ENCODE measurements around the gene LAMA3. TPM values are rescaled to one million over a fixed set of nuclear protein-coding genes. Genes with fewer than 3 reads are reported as not detected.
"Not testable (repeated sequence)": the region's sequence is repeated elsewhere in the genome, so short reads cannot be mapped to it uniquely, and the experiment has no call there.

The LAMA3 gene
- total RNA-seq, 1 donor from 2014 or later = 40.1 TPM

GRCh38 chr18:23703987-23704384 lies 14.7 kb downstream of the LAMA3 start:
- ATAC-seq = no peak

GRCh38 chr18:23704806-23705205 lies 15.6 kb downstream of the LAMA3 start:
- no peak for ATAC-seq

DNA sequence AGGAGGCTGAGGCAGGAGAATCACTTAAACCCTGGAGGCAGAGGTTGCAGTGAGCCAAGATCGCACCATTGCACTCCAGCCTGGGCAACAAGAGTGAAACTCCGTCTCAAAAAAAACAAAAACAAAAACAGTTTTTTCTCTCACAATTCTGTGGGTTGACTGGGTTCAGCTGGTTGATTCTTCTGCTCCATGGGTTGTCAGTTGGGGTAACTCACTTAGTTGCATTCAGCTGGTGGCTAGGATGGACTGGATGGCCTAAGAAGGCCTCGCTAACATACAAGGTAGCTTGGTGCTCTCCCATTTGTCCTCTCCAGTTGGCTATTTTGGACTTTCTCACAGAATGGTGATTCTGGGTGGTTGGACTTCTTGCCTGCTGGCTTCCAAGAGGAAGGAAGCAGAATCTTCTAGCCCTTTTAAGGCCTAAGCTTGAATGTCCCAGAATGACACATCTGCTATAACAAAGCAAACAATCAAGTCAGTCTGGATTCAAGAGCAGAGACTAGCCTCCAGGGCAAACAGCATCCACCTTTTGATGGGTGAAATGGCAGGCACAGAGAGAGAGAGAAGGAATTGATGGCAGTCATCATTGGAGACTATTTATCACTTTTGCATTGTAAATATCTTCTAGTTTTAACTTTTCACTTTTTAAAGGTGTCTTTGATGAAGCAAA lies 17.9 kb downstream of the LAMA3 start:
- ATAC-seq = peak; percentile 78

DNA sequence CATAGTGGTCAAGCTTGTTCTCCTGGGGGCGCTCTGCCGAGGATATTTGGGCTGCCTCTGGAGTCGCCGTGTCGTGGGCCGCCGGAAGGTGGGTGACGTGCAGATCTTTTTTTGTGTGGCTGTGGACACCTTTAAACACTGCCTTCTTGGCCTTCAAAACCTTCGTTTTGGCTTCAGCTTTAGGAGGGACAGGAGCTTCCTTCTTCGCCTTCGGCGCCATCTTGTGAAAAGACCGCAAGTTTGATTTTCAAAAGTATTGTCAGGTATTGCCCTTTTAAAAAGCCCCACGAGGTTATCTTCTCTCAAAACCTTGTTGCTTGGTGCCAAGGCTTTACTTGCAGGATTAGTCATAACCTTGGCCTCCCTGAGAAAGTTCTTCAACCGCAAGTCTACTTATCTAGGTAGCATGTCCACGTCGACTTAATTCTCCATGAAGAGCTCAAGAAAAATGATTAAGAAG lies 20.8 kb downstream of the LAMA3 start:
- peak; percentile 69 for ATAC-seq

DNA sequence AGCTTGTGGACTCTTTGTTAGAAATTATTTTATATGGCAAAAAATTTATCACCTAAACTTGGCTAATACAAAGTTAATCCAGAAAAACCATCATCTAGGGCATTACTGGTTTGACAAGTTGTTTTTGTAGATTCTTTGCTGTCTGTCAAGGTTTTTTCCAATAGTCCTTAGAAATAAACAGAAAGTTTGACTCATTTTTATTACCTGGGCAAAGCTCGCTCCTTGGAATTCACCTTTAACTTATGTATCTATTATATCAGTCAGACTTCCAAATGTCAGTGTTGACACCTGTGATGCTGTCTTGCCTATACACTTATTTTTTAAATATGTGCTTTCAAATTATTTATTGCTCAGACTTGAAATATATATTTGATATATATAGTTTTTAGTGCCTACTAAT lies 21.7 kb downstream of the LAMA3 start:
- ATAC-seq = no peak

DNA sequence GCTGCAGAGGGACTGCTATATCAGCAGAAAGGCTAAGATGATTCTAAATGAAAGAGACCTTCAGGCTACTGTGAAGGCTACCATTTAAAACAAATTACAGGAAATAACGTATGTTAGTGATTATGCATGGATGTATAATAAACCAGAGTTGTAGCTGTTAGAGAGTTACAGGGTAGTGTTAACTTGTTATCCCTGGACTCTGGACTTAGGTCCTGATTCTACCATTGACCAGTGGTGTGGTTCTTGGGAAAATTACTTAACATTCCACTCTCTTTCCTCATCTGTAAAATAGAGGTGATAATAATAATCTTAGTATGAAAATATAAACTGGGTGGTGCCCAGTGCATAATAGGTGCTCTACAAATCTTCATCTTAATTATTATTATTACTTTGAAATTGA lies 22.2 kb downstream of the LAMA3 start:
- ATAC-seq = no peak

DNA sequence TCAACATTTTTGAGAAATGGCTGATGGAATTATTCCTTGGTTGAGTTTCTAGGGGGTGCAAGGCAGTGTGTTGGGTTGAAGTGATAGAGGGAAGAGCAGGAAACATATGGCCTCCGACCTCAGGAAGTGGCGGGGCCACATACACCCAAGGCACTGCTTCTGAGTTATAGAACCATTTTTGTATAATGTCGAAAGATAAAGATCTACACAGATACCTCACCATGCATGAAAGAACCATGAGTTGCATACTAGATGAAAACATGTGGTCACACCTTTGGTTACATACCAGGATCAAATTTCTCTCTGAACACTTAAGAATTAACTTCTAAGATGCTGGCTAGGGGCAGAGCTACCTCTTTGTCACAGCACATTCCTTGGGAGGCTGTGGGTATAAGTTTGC lies 23.2 kb downstream of the LAMA3 start:
- no peak for ATAC-seq

GRCh38 chr18:23714576-23714975 lies 25.3 kb downstream of the LAMA3 start:
- ATAC-seq = no peak

DNA sequence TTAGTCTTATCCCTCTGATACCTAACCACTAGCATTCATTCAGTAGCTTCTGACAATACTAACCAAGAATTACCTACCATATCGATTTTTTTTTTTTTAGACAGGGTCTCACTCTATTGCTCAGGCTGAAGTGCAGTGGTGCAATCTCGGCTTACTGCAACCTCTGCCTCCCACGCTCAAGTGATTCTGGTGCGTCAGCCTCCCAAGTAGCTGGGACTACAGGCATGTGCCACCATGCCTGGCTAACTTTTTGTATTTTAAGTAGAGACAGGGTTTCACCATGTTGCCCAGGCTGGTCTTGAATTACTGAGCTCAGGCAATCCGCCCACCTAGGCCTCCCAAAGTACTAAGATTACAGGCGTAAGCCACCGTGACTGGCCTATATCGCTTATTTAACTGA lies 26.8 kb downstream of the LAMA3 start:
- not testable (repeated sequence) for ATAC-seq

DNA sequence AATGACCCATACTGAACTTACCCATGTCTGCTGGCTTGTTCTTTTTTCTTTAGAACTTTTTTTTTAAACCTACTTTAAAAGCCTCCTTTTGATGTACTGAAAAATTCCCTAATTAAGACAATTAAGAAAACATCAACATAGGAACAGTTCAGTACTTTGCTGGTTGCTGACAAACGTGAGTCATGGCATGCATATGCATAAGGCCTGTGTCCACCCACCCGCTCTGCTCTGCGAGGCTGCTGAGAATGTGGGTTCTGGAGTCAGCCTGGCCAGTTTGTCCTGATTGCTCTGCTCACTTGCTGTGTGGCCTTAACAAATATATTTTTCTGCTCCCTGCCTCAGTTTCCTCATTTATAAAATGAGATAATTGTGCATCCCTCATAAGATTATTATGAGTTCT lies 27.3 kb downstream of the LAMA3 start:
- ATAC-seq = peak; percentile 85

- peak; percentile 42 for ATAC-seq
Measured at GRCh38 chr18:23716966-23717365, 27.7 kb downstream of the LAMA3 start.

DNA sequence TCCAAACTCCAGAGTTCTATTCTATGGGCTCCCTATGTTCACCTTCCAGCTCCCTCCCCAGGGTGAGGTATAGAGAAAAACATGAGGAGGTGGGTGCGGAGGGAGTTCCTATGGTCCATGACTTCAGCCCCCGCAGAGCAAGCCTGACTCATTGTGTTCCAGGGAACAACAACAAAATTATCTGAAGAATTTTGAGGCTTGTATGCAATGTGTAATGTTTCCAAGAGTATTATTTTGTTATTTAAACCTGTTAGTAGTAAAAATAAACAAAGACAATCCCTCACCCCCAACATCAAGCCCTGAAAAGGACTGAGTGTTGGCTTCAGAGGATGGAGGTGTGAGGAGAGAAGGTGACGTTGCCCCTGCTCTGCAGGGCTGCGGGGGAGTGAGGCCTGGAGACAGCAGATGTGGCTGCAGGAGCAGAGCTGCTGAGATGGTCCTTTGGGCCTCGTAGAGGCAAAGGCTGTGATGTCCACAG lies 29.0 kb downstream of the LAMA3 start:
- ATAC-seq = no peak

DNA sequence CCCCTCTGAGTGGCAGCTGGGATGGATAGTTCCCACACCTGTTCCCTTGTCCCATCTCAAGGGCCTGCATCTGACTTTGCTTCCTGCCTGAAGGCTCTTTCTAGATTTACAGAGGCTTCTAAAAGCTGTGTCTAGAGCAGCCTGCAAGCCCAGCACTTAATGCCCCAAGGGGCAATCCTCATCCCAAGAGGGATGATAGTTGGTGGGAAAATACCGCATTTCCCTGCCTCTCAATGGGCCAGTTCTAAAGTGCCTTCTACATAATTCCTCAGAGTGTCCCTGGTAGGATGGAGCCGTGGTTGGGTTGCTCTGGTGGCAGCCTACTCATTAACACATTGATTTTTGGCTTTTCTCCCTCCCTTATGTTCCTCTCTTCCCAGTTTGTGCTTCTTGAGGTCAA lies 29.5 kb downstream of the LAMA3 start:
- no peak for ATAC-seq

- peak; percentile 79 for ATAC-seq
Measured at GRCh38 chr18:23719634-23720201, 30.5 kb downstream of the LAMA3 start.

DNA sequence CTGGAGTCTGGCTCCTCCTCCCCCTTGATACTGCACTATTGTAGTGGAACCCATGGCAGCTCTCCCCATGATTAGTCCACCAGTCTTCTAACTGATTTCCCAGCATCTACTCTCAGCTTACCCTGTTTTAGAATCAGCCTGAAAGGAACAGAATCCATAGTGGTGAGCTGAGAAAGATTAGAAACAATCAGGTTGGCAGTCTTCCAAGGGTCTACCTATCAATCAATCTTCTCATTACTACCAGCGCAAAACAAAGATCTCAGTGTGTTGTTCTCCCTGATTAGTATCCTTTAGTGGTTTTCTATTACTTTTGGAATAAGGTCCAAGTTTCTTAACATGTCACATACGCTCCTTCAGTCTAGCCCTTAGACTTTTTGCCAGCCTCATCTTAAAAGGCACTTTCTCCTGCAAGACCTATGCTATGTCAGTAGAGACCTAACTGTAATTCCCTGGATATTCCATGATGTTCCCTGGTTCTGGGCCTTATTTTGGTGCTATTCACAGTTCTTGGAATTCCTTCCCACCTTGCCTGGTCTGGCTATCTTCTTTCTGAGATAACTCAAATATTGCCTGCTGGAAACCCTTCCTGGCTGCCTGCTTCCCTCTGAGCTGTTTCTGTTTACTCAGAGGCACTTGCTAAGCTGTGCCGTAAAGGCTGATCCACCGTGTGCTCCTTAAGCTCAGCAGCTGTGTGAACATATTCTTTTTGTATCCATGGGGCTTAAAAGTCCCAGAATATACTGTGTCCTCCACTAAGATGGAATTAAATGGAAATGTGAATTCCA lies 32.6 kb downstream of the LAMA3 start:
- peak; percentile 19 for ATAC-seq

DNA sequence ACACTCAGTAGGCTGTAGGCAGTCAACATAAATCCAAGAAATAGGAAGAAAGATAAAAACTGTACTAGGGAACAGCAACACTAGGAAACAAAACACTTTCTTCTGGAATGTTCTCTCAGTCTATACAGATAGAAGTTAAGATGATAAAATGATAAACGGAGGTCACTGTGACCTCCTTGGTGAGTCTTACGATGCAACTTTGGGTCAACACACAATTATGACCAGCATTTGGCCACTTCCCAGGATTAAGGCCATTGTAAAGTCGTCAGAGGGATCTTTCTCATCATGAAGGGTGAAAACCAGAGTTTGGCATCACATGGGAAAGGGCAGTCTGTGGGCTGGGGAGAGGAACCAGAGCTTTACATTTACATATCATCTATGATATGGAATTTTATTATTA lies 33.4 kb downstream of the LAMA3 start:
- ATAC-seq = no peak

DNA sequence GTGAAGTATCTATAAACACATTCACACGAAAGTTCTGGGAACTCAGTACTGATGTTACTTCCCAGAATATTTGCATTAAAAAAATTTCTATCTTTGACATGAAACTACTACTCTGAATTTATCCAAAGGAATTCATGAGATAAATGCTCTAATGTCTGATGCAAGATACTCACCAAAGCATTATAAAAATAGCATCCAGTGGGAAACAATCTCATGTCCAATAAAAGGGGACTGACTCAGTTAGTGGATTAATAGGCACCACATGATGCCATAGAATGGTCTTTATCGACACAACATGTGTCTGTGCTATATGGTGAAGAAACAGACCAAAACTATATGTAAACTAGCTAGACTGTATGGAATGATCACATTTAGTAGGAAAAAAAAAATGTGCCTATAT lies 33.9 kb downstream of the LAMA3 start:
- no peak for ATAC-seq

- no peak for ATAC-seq
Measured at GRCh38 chr18:23724681-23725080, 35.4 kb downstream of the LAMA3 start.

DNA sequence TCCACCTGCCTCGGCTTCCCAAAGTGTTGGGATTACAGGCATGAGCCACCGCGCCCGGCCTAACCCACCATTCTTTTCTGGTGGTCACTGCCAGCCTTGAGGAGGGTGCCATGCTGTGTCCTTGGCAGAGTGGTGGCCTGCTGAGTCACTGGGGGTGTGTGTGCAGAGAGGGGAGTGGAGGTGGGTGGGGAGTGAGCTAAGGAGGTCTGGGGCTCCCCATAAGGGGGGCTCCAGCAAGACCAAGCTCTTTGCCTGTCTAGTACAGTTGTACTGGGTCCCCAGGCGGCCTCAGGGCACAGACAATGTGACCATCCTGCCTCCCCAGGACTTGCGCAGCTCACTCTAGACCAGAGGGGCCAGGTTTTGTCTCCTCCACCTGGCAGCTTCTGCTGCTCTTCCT lies 36.1 kb downstream of the LAMA3 start:
- peak; percentile 41 for ATAC-seq

DNA sequence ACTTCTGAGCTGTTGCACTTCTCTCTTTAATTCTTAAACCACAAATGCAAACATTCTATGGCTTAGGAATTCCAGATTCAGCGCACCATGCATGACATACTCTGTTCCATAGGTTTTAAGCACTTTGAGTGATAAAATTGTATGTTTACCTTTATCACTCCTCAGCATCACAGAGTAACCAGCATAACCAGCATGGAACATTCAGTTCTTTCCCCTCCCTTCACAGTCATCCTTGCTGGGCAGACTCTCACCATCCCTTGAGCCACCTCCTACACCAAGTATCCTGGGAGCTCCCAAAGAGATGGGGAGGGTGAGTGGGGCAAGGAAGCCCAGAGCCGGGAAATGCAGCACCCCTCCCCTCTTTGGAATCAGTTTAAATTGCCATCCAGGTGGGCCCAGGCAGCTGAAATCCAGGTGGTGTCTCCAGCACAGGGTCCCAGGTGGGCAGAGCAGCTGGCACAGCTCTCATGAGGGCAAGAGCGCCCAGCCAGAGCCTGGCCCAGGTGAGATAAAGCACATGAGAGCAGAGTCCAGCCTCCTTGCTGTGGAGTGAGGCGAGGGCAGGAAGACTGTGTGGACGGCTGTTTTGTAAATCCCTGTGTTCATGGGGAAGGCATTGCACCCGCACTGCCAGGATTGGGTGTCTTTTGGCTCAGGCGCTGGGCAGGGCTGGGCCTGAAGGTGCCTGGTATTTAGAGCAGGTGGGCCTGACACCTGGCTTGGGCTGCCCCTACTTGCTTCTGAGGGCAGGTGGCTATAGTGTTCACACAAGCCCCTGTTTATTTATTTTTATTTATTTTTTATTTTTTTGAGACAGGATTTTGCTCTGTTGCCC lies 36.8 kb downstream of the LAMA3 start:
- ATAC-seq = peak; percentile 59

DNA sequence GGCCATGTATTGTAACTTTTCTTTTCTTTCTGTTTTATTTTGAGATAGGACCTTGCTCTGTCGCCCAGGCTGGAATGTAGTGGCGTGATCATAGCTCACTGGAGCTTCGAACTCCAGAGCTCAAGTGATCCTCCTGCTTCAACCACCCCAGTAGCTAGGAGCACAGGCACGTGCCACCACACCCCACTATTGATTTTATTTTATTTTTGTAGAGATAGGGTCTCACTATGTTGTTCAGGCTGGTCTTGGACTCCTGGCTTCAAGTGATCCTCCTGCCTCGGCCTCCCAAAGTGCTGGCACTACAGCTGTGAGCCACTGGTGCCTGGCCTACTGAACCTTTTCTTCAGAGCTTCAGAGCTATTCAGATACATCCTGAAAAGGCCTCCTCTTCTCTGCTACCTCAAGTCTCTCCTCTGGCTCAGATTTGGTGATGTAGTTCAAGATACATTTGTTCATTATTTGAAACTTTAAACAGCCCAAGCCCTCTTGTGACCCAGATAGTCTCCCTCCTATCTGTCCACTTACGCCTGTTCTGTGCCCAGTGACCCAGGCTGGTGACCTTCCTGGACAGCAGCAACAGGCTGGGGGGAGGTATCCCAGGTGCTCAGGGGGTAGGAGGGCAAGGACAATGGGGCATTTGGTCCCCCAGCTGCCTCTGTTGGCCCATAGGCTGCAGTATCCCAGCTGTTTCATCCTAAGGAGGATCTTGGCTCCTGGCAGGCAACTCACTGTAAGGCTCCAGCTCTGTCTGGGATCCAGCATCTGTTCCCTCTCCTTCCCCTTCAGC lies 38.6 kb downstream of the LAMA3 start:
- no peak for ATAC-seq

DNA sequence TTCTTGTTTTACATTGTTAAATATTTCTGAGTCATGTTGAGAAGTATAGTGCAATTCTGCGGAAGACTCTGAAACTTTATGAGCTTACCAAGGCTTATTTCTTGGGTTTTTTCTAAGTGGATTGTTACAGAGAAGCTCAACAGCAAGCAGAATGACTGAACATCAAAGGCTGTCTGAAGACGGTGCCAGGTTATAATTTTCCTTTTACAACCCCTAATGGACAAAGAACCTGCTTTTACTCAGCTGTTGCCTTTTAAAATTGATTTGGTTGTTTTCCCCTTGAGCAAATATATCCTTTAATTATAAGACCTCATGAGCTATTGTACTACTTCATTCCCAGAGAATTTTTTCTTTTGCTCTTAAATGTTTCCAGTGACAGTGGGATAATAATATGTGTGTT lies 41.6 kb downstream of the LAMA3 start:
- no peak for ATAC-seq

All from esophagus mucosa (tissue), 1 donor.